GM19438 (cell line): Measurements from ENCODE around the gene FAM90A26.
"Not testable (repeated sequence)": the region's sequence is repeated elsewhere in the genome, so short reads cannot be mapped to it uniquely, and the experiment has no call there.

Experiments
- ATAC-seq: cut with Tn5 transposase; IDR thresholded peaks from one replicate; pipeline ENCODE4 v1.9.1; 2021; ENCODE audit warnings: low read depth; ENCODE audit not compliant: unreplicated experiment

FAM90A26 gene

DNA sequence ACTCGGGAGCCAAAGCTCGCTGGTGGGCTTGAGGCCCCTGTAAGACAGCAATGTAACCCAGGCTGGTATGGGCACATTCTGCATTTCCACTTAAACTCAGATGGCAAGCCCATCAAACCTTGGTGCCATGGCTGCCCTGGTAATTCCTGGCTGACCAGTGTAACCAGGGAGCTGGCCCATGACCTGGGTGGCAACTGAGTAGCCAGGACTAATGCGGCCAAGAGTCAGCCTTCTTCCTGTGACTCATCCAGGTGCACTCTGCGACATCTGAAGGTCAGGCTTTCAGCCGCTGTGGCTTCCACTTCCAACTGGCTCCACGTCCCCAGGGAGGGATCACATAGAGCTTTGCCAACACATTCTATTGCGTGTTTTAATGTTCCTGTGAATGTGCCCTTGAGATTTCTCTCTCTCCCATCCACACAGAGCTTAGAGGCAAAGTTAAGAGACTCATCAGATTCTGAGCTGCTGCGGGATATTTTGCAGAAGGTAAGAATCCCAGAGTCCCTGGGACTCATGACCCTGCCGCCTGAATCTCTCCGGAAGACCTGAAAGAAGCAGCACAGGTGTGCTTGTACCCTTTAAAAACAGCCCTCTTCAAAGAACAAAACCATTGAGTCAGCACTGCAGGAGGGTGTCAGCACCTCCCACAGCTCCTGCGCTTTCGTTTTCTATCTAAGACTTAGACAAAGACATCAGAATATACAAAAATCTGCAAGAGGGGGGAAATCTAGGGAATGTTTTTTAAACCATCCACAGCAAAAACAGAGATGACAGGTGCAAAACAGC is 14.9 kb upstream of the FAM90A26 start:
- ATAC-seq = not testable (repeated sequence)

DNA sequence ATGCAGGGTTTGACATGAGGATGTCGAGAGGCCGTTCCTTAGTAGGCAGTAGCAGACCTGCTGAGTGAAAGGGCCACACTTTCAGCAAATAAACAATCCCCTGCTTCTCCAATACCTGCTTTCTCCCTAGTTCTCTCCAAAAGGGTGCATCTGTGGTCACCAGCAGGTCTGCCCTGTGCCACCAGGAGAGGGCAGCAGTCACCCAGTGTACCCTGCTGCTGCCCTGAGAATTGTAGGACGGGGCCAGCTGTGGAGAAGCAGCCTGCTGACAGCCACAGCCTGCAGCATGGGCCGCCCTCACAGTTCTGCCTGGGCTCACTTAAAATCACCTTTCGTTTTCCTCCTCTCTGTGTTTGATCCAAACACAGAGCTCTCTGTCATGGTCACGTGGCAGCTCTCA is 11.8 kb upstream of the FAM90A26 start:
- ATAC-seq = not testable (repeated sequence)

DNA sequence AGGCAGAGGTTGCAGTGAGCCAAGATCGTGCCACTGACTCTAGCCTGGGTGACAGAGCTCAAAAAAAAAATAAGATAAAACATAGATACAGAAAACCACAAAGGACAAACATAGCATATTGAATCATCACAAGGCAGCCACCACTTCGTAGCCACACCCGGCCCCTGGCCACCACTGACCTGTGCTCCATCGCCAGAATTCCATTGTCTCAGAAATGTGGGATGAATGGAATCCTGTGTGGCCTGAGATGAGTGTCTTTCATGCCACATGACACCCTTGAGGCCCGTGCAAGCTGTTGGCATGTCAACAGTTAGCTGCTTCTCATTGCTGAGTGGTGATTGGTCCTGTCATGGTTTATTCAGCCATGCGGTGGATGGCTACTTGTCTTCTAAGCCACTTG is 10.2 kb upstream of the FAM90A26 start:
- not testable (repeated sequence) for ATAC-seq

- not testable (repeated sequence) for ATAC-seq
These were observed 4.2 kb upstream of the FAM90A26 start for GRCh38 chr4:9165990-9166389.

GRCh38 chr4:9210357-9210756 is 40.1 kb downstream of the FAM90A26 start, which contains the start of gene USP17L10:
Gene USP17L10 (plus strand): TSS chr4:9210657. CDS start chr4:9210657, 0 bp downstream.
- ATAC-seq = not testable (repeated sequence)

DNA sequence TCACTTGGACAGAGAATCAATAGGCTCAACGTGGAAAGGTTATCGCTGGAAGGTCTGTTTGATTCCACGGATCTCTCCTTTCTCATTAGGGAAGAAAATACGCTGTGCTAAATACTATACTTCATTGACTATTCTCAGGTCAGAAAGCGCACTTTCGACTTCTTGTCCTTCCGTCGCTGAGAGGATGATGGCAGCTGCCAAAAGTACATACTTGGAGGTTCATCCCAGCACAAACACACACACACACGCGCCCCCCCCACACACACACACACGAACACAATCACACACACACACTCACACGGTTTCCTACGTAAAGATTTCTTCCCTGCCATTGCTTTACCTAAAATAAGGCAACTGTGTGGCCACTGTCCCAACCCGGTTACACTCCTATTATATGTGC is 44.5 kb downstream of the FAM90A26 start:
- ATAC-seq = not testable (repeated sequence)

DNA sequence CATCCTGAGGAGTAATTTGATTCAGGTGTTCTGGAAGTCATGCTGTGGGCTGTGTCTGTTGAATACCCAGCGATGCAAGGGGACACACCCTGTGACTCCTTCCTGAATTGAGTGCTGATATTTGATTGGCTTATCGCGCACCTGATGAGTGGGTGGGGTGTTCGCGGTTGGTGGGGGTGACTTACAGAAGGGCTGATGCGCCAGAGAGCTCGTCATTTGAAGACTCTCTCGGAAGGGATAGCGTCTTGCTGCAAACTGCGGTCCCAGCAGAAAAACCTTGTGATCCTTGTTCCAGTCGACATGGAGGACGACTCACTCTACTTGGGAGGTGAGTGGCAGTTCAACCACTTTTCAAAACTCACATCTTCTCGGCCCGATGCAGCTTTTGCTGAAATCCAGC is 44.9 kb downstream of the FAM90A26 start, which contains the start of gene USP17L11:
Gene USP17L11, plus strand, starts transcription at position 301 of the 400 bp plus-strand sequence. Its CDS starts 0 bp downstream, at position 301.
- not testable (repeated sequence) for ATAC-seq

GRCh38 chr4:9219852-9220251 is 49.6 kb downstream of the FAM90A26 start, which contains the start of gene USP17L12:
Gene USP17L12 (plus strand): TSS chr4:9220152. CDS start chr4:9220152, 0 bp downstream.
- not testable (repeated sequence) for ATAC-seq

DNA sequence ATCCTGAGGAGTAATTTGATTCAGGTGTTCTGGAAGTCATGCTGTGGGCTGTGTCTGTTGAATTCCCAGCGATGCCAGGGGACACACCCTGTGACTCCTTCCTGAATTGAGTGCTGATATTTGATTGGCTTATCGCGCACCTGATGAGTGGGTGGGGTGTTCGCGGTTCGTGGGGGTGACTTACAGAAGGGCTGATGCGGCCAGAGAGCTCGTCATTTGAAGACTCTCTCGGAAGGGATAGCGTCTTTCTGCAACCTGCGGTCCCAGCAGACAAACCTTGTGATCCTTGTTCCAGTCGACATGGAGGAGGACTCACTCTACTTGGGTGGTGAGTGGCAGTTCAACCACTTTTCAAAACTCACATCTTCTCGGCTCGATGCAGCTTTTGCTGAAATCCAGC is 54.4 kb downstream of the FAM90A26 start, which contains the start of gene USP17L13:
Gene USP17L13, plus strand, starts transcription at position 301 of the 400 bp plus-strand sequence. Its CDS starts 0 bp downstream, at position 301.
- not testable (repeated sequence) for ATAC-seq
